ENCODE results near the gene AUTS2. TPM values are rescaled to one million over a fixed set of nuclear protein-coding genes. Genes with fewer than 3 reads are reported as not detected.
A peak's percentile ranks its signal among the peaks of the same experiment; 100 is the strongest.

Gene AUTS2
- total RNA-seq, 1 experiment from 2014 or later = 50.0 TPM

- peaks cover 6% of the 10 kb centered on the region for H3K36me3 Mint-ChIP-seq
- no peak overlapping the region for H3K27ac Mint-ChIP-seq
- peaks cover 62% of the 10 kb centered on the region for H3K27me3 Mint-ChIP-seq (ENCODE audit: low read depth)
- ChIA-PET CTCF (interaction anchor here (0.6 to 1.7 kb wide), 4 partner anchors 11 to 1124 kb away, joined by 3 to 9 read pairs (median 6); no protein-coding TSS in a partner anchor), POLR2A (interaction anchor here (1.3 kb wide), 1 partner anchor 98 kb away, joined by 3 read pairs; no protein-coding TSS in a partner anchor)
- peak overlapping the region; percentile 66 for H3K4me3 Mint-ChIP-seq
- peak; percentile 78 for ATAC-seq
- peaks cover 7% of the 10 kb centered on the region for H3K9me3 Mint-ChIP-seq
- H3K4me1 Mint-ChIP-seq = peaks cover 20% of the 10 kb centered on the region
- peak; percentile 29 for DNase-seq (ENCODE audit: low spot score)
- TF ChIP-seq GRHL2 (CRISPR knock-in tag; IDR thresholded peaks at IDR 0.05; ENCODE audit: insufficient replicate concordance, severe bottlenecking) (no peak), ZNF671 (CRISPR knock-in tag; IDR thresholded peaks at IDR 0.05) (no peak), GABPB1 (CRISPR knock-in tag; IDR thresholded peaks at IDR 0.05) (no peak), OVOL2 (CRISPR knock-in tag; IDR thresholded peaks at IDR 0.05; ENCODE audit: borderline replicate concordance) (no peak), SOX15 (CRISPR knock-in tag; IDR thresholded peaks at IDR 0.05) (no peak)
Measured at GRCh38 chr7:70595755-70596597, 997.7 kb downstream of the AUTS2 start.

DNA sequence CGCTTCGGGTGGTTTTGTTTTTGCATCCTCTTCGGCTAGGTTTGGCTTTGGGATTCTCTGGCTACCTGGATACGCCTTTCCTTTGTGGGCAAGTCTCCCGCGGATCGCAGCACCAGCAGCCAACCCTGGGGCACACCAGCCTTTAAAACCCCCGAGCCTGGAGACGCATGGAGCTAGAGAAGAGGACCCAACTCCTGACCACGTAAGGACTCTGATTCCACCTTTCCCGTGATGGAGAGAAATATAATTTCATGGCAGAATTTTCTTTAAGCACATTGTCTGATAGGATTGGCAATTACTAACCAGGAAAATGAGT is 998.3 kb downstream of the AUTS2 start:
- ChIA-PET POLR2A (no interaction called here), CTCF (interaction anchor here (0.6 to 1.7 kb wide), 2 partner anchors 11 to 1125 kb away, joined by 3 to 9 read pairs; no protein-coding TSS in a partner anchor)
- ATAC-seq (no peak; the same call in 1 of the 2 replicates), DNase-seq (ENCODE audit: low spot score) (no peak)
- no peak overlapping the region for H3K27ac Mint-ChIP-seq
- peaks cover 64% of the 10 kb centered on the region for H3K27me3 Mint-ChIP-seq (ENCODE audit: low read depth)
- no peak for TF ChIP-seq E2F5 (CRISPR knock-in tag; IDR thresholded peaks at IDR 0.05)
- TF ChIP-seq AR (CRISPR knock-in tag; IDR thresholded peaks at IDR 0.05) = no peak
- TF ChIP-seq HMGA2 (CRISPR knock-in tag; IDR thresholded peaks at IDR 0.05) = no peak
- TF ChIP-seq ZNF121 (CRISPR knock-in tag; IDR thresholded peaks at IDR 0.05) = no peak
- TF ChIP-seq, protein P1, sequence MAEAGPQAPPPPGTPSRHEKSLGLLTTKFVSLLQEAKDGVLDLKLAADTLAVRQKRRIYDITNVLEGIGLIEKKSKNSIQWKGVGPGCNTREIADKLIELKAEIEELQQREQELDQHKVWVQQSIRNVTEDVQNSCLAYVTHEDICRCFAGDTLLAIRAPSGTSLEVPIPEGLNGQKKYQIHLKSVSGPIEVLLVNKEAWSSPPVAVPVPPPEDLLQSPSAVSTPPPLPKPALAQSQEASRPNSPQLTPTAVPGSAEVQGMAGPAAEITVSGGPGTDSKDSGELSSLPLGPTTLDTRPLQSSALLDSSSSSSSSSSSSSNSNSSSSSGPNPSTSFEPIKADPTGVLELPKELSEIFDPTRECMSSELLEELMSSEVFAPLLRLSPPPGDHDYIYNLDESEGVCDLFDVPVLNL (CRISPR knock-in tag; IDR thresholded peaks at IDR 0.05; ENCODE audit: borderline replicate concordance, low read depth) = no peak
- TF ChIP-seq ZNF263 (CRISPR knock-in tag; IDR thresholded peaks at IDR 0.05; ENCODE audit: low read depth) = no peak
- TF ChIP-seq, protein P2, sequence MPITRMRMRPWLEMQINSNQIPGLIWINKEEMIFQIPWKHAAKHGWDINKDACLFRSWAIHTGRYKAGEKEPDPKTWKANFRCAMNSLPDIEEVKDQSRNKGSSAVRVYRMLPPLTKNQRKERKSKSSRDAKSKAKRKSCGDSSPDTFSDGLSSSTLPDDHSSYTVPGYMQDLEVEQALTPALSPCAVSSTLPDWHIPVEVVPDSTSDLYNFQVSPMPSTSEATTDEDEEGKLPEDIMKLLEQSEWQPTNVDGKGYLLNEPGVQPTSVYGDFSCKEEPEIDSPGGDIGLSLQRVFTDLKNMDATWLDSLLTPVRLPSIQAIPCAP (CRISPR knock-in tag; IDR thresholded peaks at IDR 0.05) = no peak
- TF ChIP-seq AFF4 (CRISPR knock-in tag; IDR thresholded peaks at IDR 0.05; ENCODE audit: borderline replicate concordance) = no peak
- TF ChIP-seq TP53 (CRISPR knock-in tag; IDR thresholded peaks at IDR 0.05) = no peak
- no peak for TF ChIP-seq FOXK1 (CRISPR knock-in tag; IDR thresholded peaks at IDR 0.05)
- TF ChIP-seq GRHL2 (CRISPR knock-in tag; IDR thresholded peaks at IDR 0.05; ENCODE audit: insufficient replicate concordance, severe bottlenecking) = no peak
- TF ChIP-seq FOXJ3 (CRISPR knock-in tag; IDR thresholded peaks at IDR 0.05; ENCODE audit: borderline replicate concordance) = no peak
- TF ChIP-seq, protein P3, sequence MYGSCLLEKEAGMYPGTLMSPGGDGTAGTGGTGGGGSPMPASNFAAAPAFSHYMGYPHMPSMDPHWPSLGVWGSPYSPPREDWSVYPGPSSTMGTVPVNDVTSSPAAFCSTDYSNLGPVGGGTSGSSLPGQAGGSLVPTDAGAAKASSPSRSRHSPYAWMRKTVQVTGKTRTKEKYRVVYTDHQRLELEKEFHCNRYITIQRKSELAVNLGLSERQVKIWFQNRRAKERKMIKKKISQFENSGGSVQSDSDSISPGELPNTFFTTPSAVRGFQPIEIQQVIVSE (CRISPR knock-in tag; IDR thresholded peaks at IDR 0.05; ENCODE audit: borderline replicate concordance) = no peak
- TF ChIP-seq NR1H2 (CRISPR knock-in tag; IDR thresholded peaks at IDR 0.05) = no peak
- TF ChIP-seq FOXP1 (CRISPR knock-in tag; IDR thresholded peaks at IDR 0.05; ENCODE audit: borderline replicate concordance) = no peak
- no peak for TF ChIP-seq RORB (CRISPR knock-in tag; IDR thresholded peaks at IDR 0.05)
- H3K4me3 Mint-ChIP-seq = peak overlapping the region; percentile 58
- peaks cover 12% of the 10 kb centered on the region for H3K9me3 Mint-ChIP-seq
- H3K4me1 Mint-ChIP-seq = peaks cover 20% of the 10 kb centered on the region
- H3K36me3 Mint-ChIP-seq = peaks cover 12% of the 10 kb centered on the region
